Smooth muscle cell of the coronary artery (primary cell): ENCODE measurements around the gene MSGN1. TPM values are rescaled to one million over a fixed set of nuclear protein-coding genes. Genes with fewer than 3 reads are reported as not detected.

Experiments
- total RNA-seq: library from RNA; depleted of rRNA; stranded (reverse); fragments of >200 nt; gene quantifications from 2 replicates; pipeline ENCODE4 v1.2.3, GENCODE V29; 2014; ENCODE audit warnings: low replicate concordance

Gene MSGN1
- not detected in 2 replicates for total RNA-seq

GRCh38 chr2:17816396-17817245 is at the start of gene MSGN1:
Gene MSGN1, plus strand, starts transcription at chr2:17816460. Its CDS starts 59 bp downstream, at chr2:17816519.

Other genes with a start within 250 kb of the MSGN1 start
- gene SMC6, start 62.6 kb upstream of the MSGN1 start, total RNA-seq: 10.9 and 28.7 TPM in 2 replicates
- gene GEN1, start 62.3 kb upstream of the MSGN1 start, total RNA-seq: 2.8 and 5.6 TPM in 2 replicates
- gene KCNS3, start 62.2 kb downstream of the MSGN1 start, total RNA-seq: 0.70 and 3.8 TPM in 2 replicates